K562 (cell line): ENCODE results near the gene DDX39A. TPM values are rescaled to one million over a fixed set of nuclear protein-coding genes. Genes with fewer than 3 reads are reported as not detected.
A peak's percentile ranks its signal among the peaks of the same experiment; 100 is the strongest.

Experiments used
- BCOR ChIP-seq: fragments of 450-650 bp; IDR thresholded peaks from 2 replicates; pipeline ENCODE4 v1.6.1; 2016
- CTBP1 ChIP-seq: fragments of 450-650 bp; IDR thresholded peaks from 2 replicates; pipeline ENCODE4 v1.6.1; 2016; ENCODE audit warnings: borderline replicate concordance
- CXXC5 ChIP-seq: fragments of 250-450 bp; sonication (Bioruptor Pico); IDR thresholded peaks from 2 replicates; pipeline ENCODE4 v1.8.0; 2022; ENCODE audit warnings: inconsistent platforms, mild to moderate bottlenecking, moderate library complexity
- DNMT1 ChIP-seq: fragments of 450-650 bp; IDR thresholded peaks from 2 replicates; pipeline ENCODE4 v1.6.1; 2016; ENCODE audit warnings: antibody characterized with exemption, mild to moderate bottlenecking
- RNF2 ChIP-seq: sonication (generic); IDR thresholded peaks from 2 replicates; pipeline ENCODE4 v1.6.1; 2016
- STAG1 ChIP-seq: sonication (generic); formaldehyde crosslinking; IDR thresholded peaks from 2 replicates; pipeline ENCODE4 v1.5.0; 2020; ENCODE audit warnings: missing genetic modification reagents, borderline replicate concordance
- ZBTB1 ChIP-seq: sonication (generic); formaldehyde crosslinking; IDR thresholded peaks from 2 replicates; pipeline ENCODE4 v1.8.1; 2023; ENCODE audit warnings: missing genetic modification reagents, low read depth, mild to moderate bottlenecking, borderline replicate concordance
- ZEB2 ChIP-seq: fragments of 450-650 bp; IDR thresholded peaks from 2 replicates; pipeline ENCODE4 v1.6.1; 2016
- ZZZ3 ChIP-seq: fragments of 450-650 bp; IDR thresholded peaks from 2 replicates; pipeline ENCODE4 v1.6.1; 2016; ENCODE audit warnings: antibody characterized with exemption, mild to moderate bottlenecking, moderate library complexity
- polyA plus RNA-seq, 8 experiments: library from polyadenylated mRNA; depleted of rRNA in 4 of 8; stranded (reverse) in 5 of 8; unstranded in 3 of 8; fragments of >200 nt; fragmentation: Nextera tagmentation in 2 of 8; fragmentation: Illumina TruSeq in 1 of 8; extraction: Ambion mirVana in 2 of 8; extraction: Trizol in 1 of 8; gene quantifications; 2 replicates each; pipeline versions ENCODE4 v1.2.1 to v1.2.3, GENCODE V29; 2011 to 2014; ENCODE audit warnings: inconsistent platforms in 1 of 8, missing spikeins in 1 of 8
- total RNA-seq, 7 experiments: library from RNA; depleted of rRNA in 6 of 7; stranded (reverse); fragments of >200 nt in 6 of 7; fragmentation: Illumina TruSeq in 2 of 7; extraction: Trizol in 2 of 7; gene quantifications; 2 replicates each; pipeline versions ENCODE4 v1.2.1 to v1.2.3, GENCODE V29; 2011 to 2021; ENCODE audit warnings: low replicate concordance in 1 of 7
- TF ChIP-seq, protein P1 (sequence below): IDR thresholded peaks from 2 replicates; pipeline ENCODE4 v1.6.1; 2011; ENCODE audit warnings: borderline replicate concordance, low read depth, mild to moderate bottlenecking, moderate library complexity, low read length; ENCODE audit not compliant: insufficient read depth, poor library complexity, severe bottlenecking
- TF ChIP-seq, protein P2 (sequence below): fragments of 450-650 bp; conservative IDR thresholded peaks from 2 replicates; pipeline ENCODE4 v1.6.1; 2016; ENCODE audit warnings: missing genetic modification characterization, low read depth, mild to moderate bottlenecking, missing compliant biosample characterization, moderate library complexity
- TF ChIP-seq, protein P3 (sequence below): fragments of 250-450 bp; sonication (Bioruptor Pico); IDR thresholded peaks from 2 replicates; pipeline ENCODE4 v1.5.0; 2020; ENCODE audit warnings: mild to moderate bottlenecking
- TF ChIP-seq, protein P4 (sequence below): fragments of 450-650 bp; IDR thresholded peaks from 2 replicates; pipeline ENCODE4 v1.6.1; 2016; ENCODE audit warnings: mild to moderate bottlenecking, moderate library complexity

DDX39A gene
- total and polyA plus RNA-seq, 9 of the 15 experiments (the other 6 are each of a cell fraction or from before 2014, with no cell fraction given): 90.3 to 250 (median 188) TPM

DNA sequence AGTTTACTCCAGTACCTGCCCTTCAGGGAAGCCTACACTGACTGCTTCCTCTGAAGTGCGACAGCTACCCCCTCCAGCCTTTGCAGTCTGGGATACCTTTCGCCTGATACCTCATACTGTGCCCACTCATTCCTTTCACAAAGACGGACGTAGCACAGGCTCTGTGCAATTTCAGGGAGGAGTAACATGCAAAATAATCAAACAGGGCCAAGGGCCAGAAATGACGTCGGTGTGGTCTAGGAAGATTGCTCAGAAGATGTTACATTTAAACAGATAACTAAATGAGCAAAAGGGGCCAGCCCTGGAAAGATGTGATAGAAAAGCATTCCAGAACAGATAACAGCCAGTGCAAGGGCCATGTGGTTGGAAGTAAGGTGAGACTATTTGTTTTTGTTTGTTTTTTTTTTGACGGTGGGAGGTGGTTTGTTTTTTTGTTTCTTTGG is 6.6 kb upstream of the DDX39A start (continued):
- TF ChIP-seq, protein P1, sequence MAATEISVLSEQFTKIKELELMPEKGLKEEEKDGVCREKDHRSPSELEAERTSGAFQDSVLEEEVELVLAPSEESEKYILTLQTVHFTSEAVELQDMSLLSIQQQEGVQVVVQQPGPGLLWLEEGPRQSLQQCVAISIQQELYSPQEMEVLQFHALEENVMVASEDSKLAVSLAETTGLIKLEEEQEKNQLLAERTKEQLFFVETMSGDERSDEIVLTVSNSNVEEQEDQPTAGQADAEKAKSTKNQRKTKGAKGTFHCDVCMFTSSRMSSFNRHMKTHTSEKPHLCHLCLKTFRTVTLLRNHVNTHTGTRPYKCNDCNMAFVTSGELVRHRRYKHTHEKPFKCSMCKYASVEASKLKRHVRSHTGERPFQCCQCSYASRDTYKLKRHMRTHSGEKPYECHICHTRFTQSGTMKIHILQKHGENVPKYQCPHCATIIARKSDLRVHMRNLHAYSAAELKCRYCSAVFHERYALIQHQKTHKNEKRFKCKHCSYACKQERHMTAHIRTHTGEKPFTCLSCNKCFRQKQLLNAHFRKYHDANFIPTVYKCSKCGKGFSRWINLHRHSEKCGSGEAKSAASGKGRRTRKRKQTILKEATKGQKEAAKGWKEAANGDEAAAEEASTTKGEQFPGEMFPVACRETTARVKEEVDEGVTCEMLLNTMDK: no peak
- TF ChIP-seq STAG1 (CRISPR knock-in tag) (no peak), CXXC5 (CRISPR knock-in tag) (no peak), ZZZ3 (no peak), CTBP1 (peak; percentile 76), ZBTB1 (CRISPR knock-in tag) (no peak), ZEB2 (peak; percentile 82), DNMT1 (no peak), RNF2 (no peak), BCOR (peak; percentile 69; the same call in 1 of the 2 replicates)
- TF ChIP-seq, protein P2, sequence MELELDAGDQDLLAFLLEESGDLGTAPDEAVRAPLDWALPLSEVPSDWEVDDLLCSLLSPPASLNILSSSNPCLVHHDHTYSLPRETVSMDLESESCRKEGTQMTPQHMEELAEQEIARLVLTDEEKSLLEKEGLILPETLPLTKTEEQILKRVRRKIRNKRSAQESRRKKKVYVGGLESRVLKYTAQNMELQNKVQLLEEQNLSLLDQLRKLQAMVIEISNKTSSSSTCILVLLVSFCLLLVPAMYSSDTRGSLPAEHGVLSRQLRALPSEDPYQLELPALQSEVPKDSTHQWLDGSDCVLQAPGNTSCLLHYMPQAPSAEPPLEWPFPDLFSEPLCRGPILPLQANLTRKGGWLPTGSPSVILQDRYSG (tag): no peak
- TF ChIP-seq, protein P3, sequence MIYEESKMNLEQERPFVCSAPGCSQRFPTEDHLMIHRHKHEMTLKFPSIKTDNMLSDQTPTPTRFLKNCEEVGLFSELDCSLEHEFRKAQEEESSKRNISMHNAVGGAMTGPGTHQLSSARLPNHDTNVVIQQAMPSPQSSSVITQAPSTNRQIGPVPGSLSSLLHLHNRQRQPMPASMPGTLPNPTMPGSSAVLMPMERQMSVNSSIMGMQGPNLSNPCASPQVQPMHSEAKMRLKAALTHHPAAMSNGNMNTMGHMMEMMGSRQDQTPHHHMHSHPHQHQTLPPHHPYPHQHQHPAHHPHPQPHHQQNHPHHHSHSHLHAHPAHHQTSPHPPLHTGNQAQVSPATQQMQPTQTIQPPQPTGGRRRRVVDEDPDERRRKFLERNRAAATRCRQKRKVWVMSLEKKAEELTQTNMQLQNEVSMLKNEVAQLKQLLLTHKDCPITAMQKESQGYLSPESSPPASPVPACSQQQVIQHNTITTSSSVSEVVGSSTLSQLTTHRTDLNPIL (CRISPR knock-in tag): no peak
- TF ChIP-seq, protein P4, sequence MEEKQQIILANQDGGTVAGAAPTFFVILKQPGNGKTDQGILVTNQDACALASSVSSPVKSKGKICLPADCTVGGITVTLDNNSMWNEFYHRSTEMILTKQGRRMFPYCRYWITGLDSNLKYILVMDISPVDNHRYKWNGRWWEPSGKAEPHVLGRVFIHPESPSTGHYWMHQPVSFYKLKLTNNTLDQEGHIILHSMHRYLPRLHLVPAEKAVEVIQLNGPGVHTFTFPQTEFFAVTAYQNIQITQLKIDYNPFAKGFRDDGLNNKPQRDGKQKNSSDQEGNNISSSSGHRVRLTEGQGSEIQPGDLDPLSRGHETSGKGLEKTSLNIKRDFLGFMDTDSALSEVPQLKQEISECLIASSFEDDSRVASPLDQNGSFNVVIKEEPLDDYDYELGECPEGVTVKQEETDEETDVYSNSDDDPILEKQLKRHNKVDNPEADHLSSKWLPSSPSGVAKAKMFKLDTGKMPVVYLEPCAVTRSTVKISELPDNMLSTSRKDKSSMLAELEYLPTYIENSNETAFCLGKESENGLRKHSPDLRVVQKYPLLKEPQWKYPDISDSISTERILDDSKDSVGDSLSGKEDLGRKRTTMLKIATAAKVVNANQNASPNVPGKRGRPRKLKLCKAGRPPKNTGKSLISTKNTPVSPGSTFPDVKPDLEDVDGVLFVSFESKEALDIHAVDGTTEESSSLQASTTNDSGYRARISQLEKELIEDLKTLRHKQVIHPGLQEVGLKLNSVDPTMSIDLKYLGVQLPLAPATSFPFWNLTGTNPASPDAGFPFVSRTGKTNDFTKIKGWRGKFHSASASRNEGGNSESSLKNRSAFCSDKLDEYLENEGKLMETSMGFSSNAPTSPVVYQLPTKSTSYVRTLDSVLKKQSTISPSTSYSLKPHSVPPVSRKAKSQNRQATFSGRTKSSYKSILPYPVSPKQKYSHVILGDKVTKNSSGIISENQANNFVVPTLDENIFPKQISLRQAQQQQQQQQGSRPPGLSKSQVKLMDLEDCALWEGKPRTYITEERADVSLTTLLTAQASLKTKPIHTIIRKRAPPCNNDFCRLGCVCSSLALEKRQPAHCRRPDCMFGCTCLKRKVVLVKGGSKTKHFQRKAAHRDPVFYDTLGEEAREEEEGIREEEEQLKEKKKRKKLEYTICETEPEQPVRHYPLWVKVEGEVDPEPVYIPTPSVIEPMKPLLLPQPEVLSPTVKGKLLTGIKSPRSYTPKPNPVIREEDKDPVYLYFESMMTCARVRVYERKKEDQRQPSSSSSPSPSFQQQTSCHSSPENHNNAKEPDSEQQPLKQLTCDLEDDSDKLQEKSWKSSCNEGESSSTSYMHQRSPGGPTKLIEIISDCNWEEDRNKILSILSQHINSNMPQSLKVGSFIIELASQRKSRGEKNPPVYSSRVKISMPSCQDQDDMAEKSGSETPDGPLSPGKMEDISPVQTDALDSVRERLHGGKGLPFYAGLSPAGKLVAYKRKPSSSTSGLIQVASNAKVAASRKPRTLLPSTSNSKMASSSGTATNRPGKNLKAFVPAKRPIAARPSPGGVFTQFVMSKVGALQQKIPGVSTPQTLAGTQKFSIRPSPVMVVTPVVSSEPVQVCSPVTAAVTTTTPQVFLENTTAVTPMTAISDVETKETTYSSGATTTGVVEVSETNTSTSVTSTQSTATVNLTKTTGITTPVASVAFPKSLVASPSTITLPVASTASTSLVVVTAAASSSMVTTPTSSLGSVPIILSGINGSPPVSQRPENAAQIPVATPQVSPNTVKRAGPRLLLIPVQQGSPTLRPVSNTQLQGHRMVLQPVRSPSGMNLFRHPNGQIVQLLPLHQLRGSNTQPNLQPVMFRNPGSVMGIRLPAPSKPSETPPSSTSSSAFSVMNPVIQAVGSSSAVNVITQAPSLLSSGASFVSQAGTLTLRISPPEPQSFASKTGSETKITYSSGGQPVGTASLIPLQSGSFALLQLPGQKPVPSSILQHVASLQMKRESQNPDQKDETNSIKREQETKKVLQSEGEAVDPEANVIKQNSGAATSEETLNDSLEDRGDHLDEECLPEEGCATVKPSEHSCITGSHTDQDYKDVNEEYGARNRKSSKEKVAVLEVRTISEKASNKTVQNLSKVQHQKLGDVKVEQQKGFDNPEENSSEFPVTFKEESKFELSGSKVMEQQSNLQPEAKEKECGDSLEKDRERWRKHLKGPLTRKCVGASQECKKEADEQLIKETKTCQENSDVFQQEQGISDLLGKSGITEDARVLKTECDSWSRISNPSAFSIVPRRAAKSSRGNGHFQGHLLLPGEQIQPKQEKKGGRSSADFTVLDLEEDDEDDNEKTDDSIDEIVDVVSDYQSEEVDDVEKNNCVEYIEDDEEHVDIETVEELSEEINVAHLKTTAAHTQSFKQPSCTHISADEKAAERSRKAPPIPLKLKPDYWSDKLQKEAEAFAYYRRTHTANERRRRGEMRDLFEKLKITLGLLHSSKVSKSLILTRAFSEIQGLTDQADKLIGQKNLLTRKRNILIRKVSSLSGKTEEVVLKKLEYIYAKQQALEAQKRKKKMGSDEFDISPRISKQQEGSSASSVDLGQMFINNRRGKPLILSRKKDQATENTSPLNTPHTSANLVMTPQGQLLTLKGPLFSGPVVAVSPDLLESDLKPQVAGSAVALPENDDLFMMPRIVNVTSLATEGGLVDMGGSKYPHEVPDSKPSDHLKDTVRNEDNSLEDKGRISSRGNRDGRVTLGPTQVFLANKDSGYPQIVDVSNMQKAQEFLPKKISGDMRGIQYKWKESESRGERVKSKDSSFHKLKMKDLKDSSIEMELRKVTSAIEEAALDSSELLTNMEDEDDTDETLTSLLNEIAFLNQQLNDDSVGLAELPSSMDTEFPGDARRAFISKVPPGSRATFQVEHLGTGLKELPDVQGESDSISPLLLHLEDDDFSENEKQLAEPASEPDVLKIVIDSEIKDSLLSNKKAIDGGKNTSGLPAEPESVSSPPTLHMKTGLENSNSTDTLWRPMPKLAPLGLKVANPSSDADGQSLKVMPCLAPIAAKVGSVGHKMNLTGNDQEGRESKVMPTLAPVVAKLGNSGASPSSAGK: no peak
